HepG2 (cell line): ENCODE measurements around the gene AARSD1. TPM values are rescaled to one million over a fixed set of nuclear protein-coding genes. Genes with fewer than 3 reads are reported as not detected.

ENCODE experiments used
- ATAC-seq: fragments of 200-7000 bp; cut with Tn5 transposase; 3 replicates; pipeline ENCODE4 v1.9.1; 2020; ENCODE audit warnings: mild to moderate bottlenecking, moderate library complexity
- BruUV-seq: library from RNA; stranded (reverse); fragments of 400-500 nt; replicated peaks from 2 replicates; lab custom pipeline; 2021; lab: Mats Ljungman, UMichigan
- CTCF ChIA-PET: fragments of 300-600 bp; formaldehyde crosslinking; extraction: SDS; loops from one replicate; lab custom pipeline; 2021; ENCODE audit warnings: low total read pairs, inconsistent platforms, low intra/inter-chr PET ratio; lab: Yijun Ruan, JAX
- POLR2A ChIA-PET: fragments of 350-600 bp; sonication (Branson Sonifier 250); formaldehyde crosslinking; loops from one replicate; lab custom pipeline; 2020; ENCODE audit warnings: antibody characterized with exemption, inconsistent platforms; lab: Yijun Ruan, JAX
- DNase-seq: peaks from one replicate; pipeline ENCODE4 v3.0.0-alpha.2; 2015; ENCODE audit warnings: low spot score
- FAIRE-seq: peaks from 3 replicates; lab custom pipeline; 2011; peaks lifted over from hg19 to GRCh38; lab: Jason Lieb, UNC
- H2AFZ ChIP-seq: one replicate; pipeline ENCODE4 v1.6.1; 2011; ENCODE audit warnings: low read length, inconsistent platforms
- H3K27ac ChIP-seq: fragments of 300-600 bp; 3 replicates; pipeline ENCODE4 v1.8.0; 2011; ENCODE audit warnings: mixed run types, mild to moderate bottlenecking, mixed read lengths, low read length, inconsistent platforms; ENCODE audit not compliant: insufficient read depth; ENCODE audit errors: extremely low read length
- H3K27me3 ChIP-seq, 2 experiments: fragments of 200-600 bp in 1 of 2; 2 replicates in 1 of 2; 3 replicates in 1 of 2; pipeline versions ENCODE4 v1.6.0 to v1.8.0; 2011; ENCODE audit warnings: low read length in 2 of 2, mild to moderate bottlenecking in 2 of 2, moderate library complexity in 2 of 2, inconsistent platforms in 1 of 2; ENCODE audit not compliant: insufficient read depth in 2 of 2, control insufficient read depth in 1 of 2
- H3K36me3 ChIP-seq, 2 experiments: fragments of 200-600 bp in 1 of 2; replicated peaks in 1 of 2; 2 replicates in 1 of 2; 3 replicates in 1 of 2; pipeline versions ENCODE4 v1.5.1 to v1.8.0; 2011; ENCODE audit warnings: low read length in 2 of 2, inconsistent platforms in 1 of 2; ENCODE audit not compliant: insufficient read depth in 2 of 2, control insufficient read depth in 1 of 2
- H3K4me1 ChIP-seq: 2 replicates; pipeline ENCODE4 v1.5.1; 2012; ENCODE audit warnings: low read length, inconsistent platforms; ENCODE audit not compliant: insufficient read depth
- H3K4me2 ChIP-seq: 2 replicates; pipeline ENCODE4 v1.6.0; 2011; ENCODE audit warnings: low read depth, low read length, inconsistent platforms
- H3K4me3 ChIP-seq, 3 experiments: fragments of 200-600 bp in 1 of 3; sonication (generic), shearing (Covaris generic) in 1 of 3; replicated peaks in 1 of 3; 2 replicates each; pipeline ENCODE4 v1.5.1; 2011 to 2016; ENCODE audit warnings: low read length in 3 of 3, inconsistent platforms in 2 of 3, low read depth in 2 of 3, mild to moderate bottlenecking in 2 of 3, control low read depth in 1 of 3, mixed read lengths in 1 of 3; ENCODE audit not compliant: insufficient read depth in 1 of 3
- H3K79me2 ChIP-seq: one replicate; pipeline ENCODE4 v1.6.1; 2011; ENCODE audit warnings: low read length, inconsistent platforms; ENCODE audit not compliant: insufficient read depth
- H3K9ac ChIP-seq: 2 replicates; pipeline ENCODE4 v1.6.0; 2011; ENCODE audit warnings: mild to moderate bottlenecking, low read depth, low read length, inconsistent platforms; ENCODE audit not compliant: insufficient read depth
- H3K9me3 ChIP-seq: 2 replicates; pipeline ENCODE4 v1.5.1; 2012; ENCODE audit warnings: mild to moderate bottlenecking, low read length
- H4K20me1 ChIP-seq: 2 replicates; pipeline ENCODE4 v1.6.0; 2011; ENCODE audit warnings: inconsistent platforms, mild to moderate bottlenecking, low read length, moderate library complexity; ENCODE audit not compliant: insufficient read depth
- CENPX ChIP-seq: sonication (generic); formaldehyde crosslinking; IDR thresholded peaks from 2 replicates; pipeline ENCODE4 v1.9.0; 2021; ENCODE audit warnings: mild to moderate bottlenecking, missing genetic modification reagents, moderate library complexity
- EP300 ChIP-seq, 3 experiments: sonication (generic) in 1 of 3; formaldehyde crosslinking in 1 of 3; IDR thresholded peaks; 2 replicates each; pipeline versions ENCODE4 v1.5.1 to v1.6.1; 2011 to 2020; ENCODE audit warnings: low read depth in 2 of 3, low read length in 2 of 3, borderline replicate concordance in 1 of 3, improper control_type of control experiment in 1 of 3, mild to moderate bottlenecking in 1 of 3, missing genetic modification reagents in 1 of 3, moderate library complexity in 1 of 3
- JARID2 ChIP-seq: sonication (generic); formaldehyde crosslinking; IDR thresholded peaks from 2 replicates; pipeline ENCODE4 v1.8.1; 2023; ENCODE audit warnings: missing genetic modification reagents, inconsistent platforms; ENCODE audit not compliant: insufficient replicate concordance
- MXI1 ChIP-seq: IDR thresholded peaks from 3 replicates; pipeline ENCODE4 v1.6.1; 2012; ENCODE audit warnings: low read depth, low read length, inconsistent platforms, borderline replicate concordance
- NONO ChIP-seq, 2 experiments: fragments of 450-650 bp in 1 of 2; sonication (generic) in 1 of 2; formaldehyde crosslinking in 1 of 2; IDR thresholded peaks in 1 of 2; conservative IDR thresholded peaks in 1 of 2; 2 replicates each; pipeline versions ENCODE4 v1.6.1 to v1.8.0; 2017 to 2022; ENCODE audit warnings: mild to moderate bottlenecking in 1 of 2, missing genetic modification reagents in 1 of 2, moderate library complexity in 1 of 2
- PLRG1 ChIP-seq: fragments of 450-650 bp; conservative IDR thresholded peaks from 2 replicates; pipeline ENCODE4 v1.6.1; 2016
- SAP130 ChIP-seq: IDR thresholded peaks from 2 replicates; pipeline ENCODE4 v1.6.1; 2016; ENCODE audit warnings: low read depth
- TBX2 ChIP-seq: sonication (generic); formaldehyde crosslinking; IDR thresholded peaks from 2 replicates; pipeline ENCODE4 v1.5.0; 2020; ENCODE audit warnings: missing genetic modification reagents, mild to moderate bottlenecking, borderline replicate concordance
- TOPORS ChIP-seq: sonication (generic); formaldehyde crosslinking; IDR thresholded peaks from 2 replicates; pipeline ENCODE4 v1.8.0; 2023; ENCODE audit warnings: mild to moderate bottlenecking, missing genetic modification reagents
- YY1 ChIP-seq: IDR thresholded peaks from 2 replicates; pipeline ENCODE4 v1.6.1; 2011; ENCODE audit warnings: low read length, low read depth, moderate library complexity, mild to moderate bottlenecking; ENCODE audit not compliant: insufficient read depth, insufficient replicate concordance
- ZNF12 ChIP-seq: sonication (generic); formaldehyde crosslinking; IDR thresholded peaks from 2 replicates; pipeline ENCODE4 v1.5.0; 2020; ENCODE audit warnings: missing genetic modification reagents
- ZNF264 ChIP-seq: sonication (generic); formaldehyde crosslinking; IDR thresholded peaks from 2 replicates; pipeline ENCODE4 v1.4.0; 2020; ENCODE audit warnings: missing genetic modification reagents
- ZNF549 ChIP-seq: sonication (generic); formaldehyde crosslinking; IDR thresholded peaks from 2 replicates; pipeline ENCODE4 v1.5.0; 2020; ENCODE audit warnings: missing genetic modification reagents
- WGBS: methylation state at CpG from one replicate; pipeline ENCODE4 v1.1.6; 2017; ENCODE audit warnings: low lambda C conversion rate; 5-methylcytosine and 5-hydroxymethylcytosine counted together
- in situ Hi-C: cut with HindIII; loops from 2 replicates; pipeline ENCODE4 v1.10.0; 2017; ENCODE audit warnings: low pct_unique_long_range_greater_than_20kb; ENCODE audit not compliant: extremely low pct_ligation_motif_present
- intact Hi-C: fragments of 100-400 bp; cut with micrococcal nuclease; formaldehyde crosslinking; loops from one replicate; pipeline ENCODE4 v1.10.0; 2022; ENCODE audit not compliant: unreplicated experiment
- polyA plus RNA-seq, 8 experiments: library from polyadenylated mRNA; depleted of rRNA in 3 of 8; stranded (reverse) in 7 of 8; unstranded in 1 of 8; fragments of >200 nt; fragmentation: Illumina TruSeq in 4 of 8; extraction: Trizol in 4 of 8; gene quantifications; 2 replicates each; pipeline versions ENCODE4 v1.2.1 to v1.2.3, GENCODE V29; 2011 to 2016; ENCODE audit warnings: low read depth in 4 of 8, missing spikeins in 1 of 8, mixed read lengths in 1 of 8; ENCODE audit not compliant: insufficient read depth in 1 of 8
- total RNA-seq, 5 experiments: library from RNA; depleted of rRNA; stranded (reverse); fragments of >200 nt; fragmentation: Illumina TruSeq; extraction: Trizol; gene quantifications; 2 replicates each; pipeline ENCODE4 v1.2.3, GENCODE V29; 2016; ENCODE audit warnings: low read depth in 1 of 5
- TF ChIP-seq, protein P1 (sequence below): sonication (generic); formaldehyde crosslinking; IDR thresholded peaks from 2 replicates; pipeline ENCODE4 v1.4.0; 2020; ENCODE audit warnings: missing genetic modification reagents
- TF ChIP-seq, protein P2 (sequence below): sonication (generic); formaldehyde crosslinking; IDR thresholded peaks from 2 replicates; pipeline ENCODE4 v1.8.1; 2023; ENCODE audit warnings: mild to moderate bottlenecking, missing genetic modification reagents, borderline replicate concordance

Gene AARSD1
- total and polyA plus RNA-seq, 2 of the 13 experiments (the other 11 are each of a cell fraction or from before 2014, with no cell fraction given) = 24.7 to 29.3 TPM

DNA sequence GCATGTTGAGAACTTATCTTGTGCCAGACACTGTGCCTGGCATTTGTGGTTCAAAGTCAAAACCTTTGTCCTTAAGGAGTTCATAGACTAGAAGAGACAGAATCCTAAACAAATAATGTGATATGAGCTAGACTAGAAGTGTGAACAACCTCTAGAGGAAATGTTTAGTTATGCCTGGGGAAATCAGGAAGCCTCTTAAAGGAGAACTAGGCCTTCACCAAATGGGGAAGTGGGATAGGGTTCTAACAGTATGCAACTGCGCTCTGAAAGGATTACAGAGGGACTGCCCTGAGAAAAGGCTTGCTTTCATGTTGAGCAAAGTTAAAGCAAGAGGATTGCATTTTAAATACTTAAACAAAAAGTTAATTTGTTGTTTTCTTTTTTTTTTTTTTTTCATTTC is 21.0 kb upstream of the AARSD1 start:
- WGBS = 83% methylated on average over 1 of the region's 1 CpG
- Histone ChIP-seq H3K4me2 (no peak overlapping the region), H3K79me2 (peaks cover 17% of the 10 kb centered on the region), H3K4me3 (no peak overlapping the region), H3K9me3 (no peaks in the 10 kb centered on the region), H3K27ac (no peak overlapping the region), H3K36me3 (peaks cover 16 to 55% of the 10 kb centered on the region in 2 experiments), H3K9ac (no peak overlapping the region), H3K4me1 (peaks cover 46% of the 10 kb centered on the region), H4K20me1 (no peaks in the 10 kb centered on the region), H2AFZ (no peak overlapping the region), H3K27me3 (peaks cover 0 to 3% of the 10 kb centered on the region in 2 experiments; a peak in 1 of 5 replicates)
- TF ChIP-seq NONO (IDR thresholded peaks at IDR 0.05) (no peak), NONO (CRISPR knock-in tag; conservative IDR thresholded peaks at IDR 0.05) (no peak)
- in situ Hi-C loops (loop anchor here (10.0 kb wide), 1 partner anchor 140 kb away; the partner anchor contains the start of gene AOC2), intact Hi-C loops (no loop called here)
- ATAC-seq (no peak), DNase-seq (no peak), FAIRE-seq (no peak)
- BruUV-seq = no TSS peak
- ChIA-PET POLR2A (interaction anchor here (3.9 kb wide), 1 partner anchor 13 kb away, joined by 21 read pairs; the partner anchor contains the start of gene RPL27), CTCF (no interaction called here)

DNA sequence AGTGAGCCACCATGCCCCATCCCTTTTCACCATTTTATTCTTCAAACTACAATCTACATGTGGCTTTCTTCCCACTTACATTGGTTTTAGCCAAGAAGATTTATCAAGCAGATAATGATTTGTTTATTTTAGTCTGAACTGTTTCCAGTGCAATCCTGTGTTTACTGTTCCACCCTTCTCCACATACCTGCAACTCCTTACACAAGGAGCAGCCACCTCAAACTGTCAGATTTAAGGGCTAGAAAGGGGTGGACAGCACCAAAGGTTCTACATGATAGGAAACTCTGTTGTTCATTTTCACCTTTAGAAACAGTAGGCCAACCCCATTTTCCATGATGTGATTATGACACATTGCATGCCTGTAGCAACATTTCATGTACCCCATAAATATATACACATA is 18.0 kb upstream of the AARSD1 start:
- Histone ChIP-seq H3K27me3 (peaks cover 0 to 3% of the 10 kb centered on the region in 2 experiments; a peak in 1 of 5 replicates), H2AFZ (no peak overlapping the region), H3K79me2 (peaks cover 17% of the 10 kb centered on the region), H3K4me2 (peak overlapping the region; percentile 94), H3K9ac (0 out of 2 replicates have a peak overlapping the region, but pooled peaks have one; percentile 78), H3K9me3 (no peaks in the 10 kb centered on the region), H3K27ac (no peak overlapping the region), H3K4me3 (no peak overlapping the region), H3K4me1 (peaks cover 42% of the 10 kb centered on the region), H4K20me1 (no peaks in the 10 kb centered on the region), H3K36me3 (peaks cover 6 to 25% of the 10 kb centered on the region in 2 experiments)
- no TSS peak for BruUV-seq
- ChIA-PET CTCF (no interaction called here), POLR2A (interaction anchor here (1.0 to 4.3 kb wide), 2 partner anchors 16 to 40 kb away, joined by 3 to 53 read pairs; partner anchors contain the start of genes RPL27 and VAT1)
- intact Hi-C loops (loop anchor here (5.0 kb wide), 1 partner anchor 140 kb away; the partner anchor contains the start of gene AOC2), in situ Hi-C loops (loop anchor here (10.0 kb wide), 1 partner anchor 137 kb away; the partner anchor contains the start of gene AOC2)
- DNase-seq = no peak
- ATAC-seq = no peak
- TF ChIP-seq, protein P1, sequence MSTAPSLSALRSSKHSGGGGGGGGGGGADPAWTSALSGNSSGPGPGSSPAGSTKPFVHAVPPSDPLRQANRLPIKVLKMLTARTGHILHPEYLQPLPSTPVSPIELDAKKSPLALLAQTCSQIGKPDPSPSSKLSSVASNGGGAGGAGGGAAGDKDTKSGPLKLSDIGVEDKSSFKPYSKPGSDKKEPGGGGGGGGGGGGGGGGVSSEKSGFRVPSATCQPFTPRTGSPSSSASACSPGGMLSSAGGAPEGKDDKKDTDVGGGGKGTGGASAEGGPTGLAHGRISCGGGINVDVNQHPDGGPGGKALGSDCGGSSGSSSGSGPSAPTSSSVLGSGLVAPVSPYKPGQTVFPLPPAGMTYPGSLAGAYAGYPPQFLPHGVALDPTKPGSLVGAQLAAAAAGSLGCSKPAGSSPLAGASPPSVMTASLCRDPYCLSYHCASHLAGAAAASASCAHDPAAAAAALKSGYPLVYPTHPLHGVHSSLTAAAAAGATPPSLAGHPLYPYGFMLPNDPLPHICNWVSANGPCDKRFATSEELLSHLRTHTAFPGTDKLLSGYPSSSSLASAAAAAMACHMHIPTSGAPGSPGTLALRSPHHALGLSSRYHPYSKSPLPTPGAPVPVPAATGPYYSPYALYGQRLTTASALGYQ = no peak
- TF ChIP-seq SAP130 (CRISPR knock-in tag) (no peak), MXI1 (no peak), PLRG1 (no peak), CENPX (CRISPR knock-in tag) (no peak), EP300 (IDR thresholded peaks at IDR 0.05; ENCODE audit: low read depth in 2 of 2, low read length in 2 of 2) (no peak), EP300 (CRISPR knock-in tag; IDR thresholded peaks at IDR 0.05; ENCODE audit: borderline replicate concordance) (no peak), ZNF264 (CRISPR knock-in tag) (no peak), TOPORS (CRISPR knock-in tag) (no peak), ZNF549 (CRISPR knock-in tag) (no peak), JARID2 (no peak), TBX2 (CRISPR knock-in tag) (no peak), YY1 (no peak), ZNF12 (CRISPR knock-in tag) (no peak)
- TF ChIP-seq, protein P2, sequence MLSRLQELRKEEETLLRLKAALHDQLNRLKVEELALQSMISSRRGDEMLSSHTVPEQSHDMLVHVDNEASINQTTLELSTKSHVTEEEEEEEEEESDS = no peak
- FAIRE-seq = no peak
